CD14-positive monocyte (primary cell): ENCODE results near the gene ZG16B. TPM values are rescaled to one million over a fixed set of nuclear protein-coding genes. Genes with fewer than 3 reads are reported as not detected.

Experiments used
- DNase-seq, 3 donors: peaks; one replicate each; pipeline ENCODE4 v3.0.0-alpha.2; 2011 to 2022
- H2AFZ ChIP-seq: 2 replicates; pipeline ENCODE4 v1.6.0; 2012; ENCODE audit warnings: mild to moderate bottlenecking, low read depth, low read length, inconsistent platforms; ENCODE audit not compliant: insufficient read depth, poor library complexity, severe bottlenecking
- H3K27ac ChIP-seq, 2 donors: 1 replicate in 1 of 2; 2 replicates in 1 of 2; pipeline ENCODE4 v1.5.1; 2012 to 2013; ENCODE audit warnings: low read length in 2 of 2, control low read depth in 1 of 2, inconsistent platforms in 1 of 2, low read depth in 1 of 2, mild to moderate bottlenecking in 1 of 2
- H3K27me3 ChIP-seq, 2 donors: one replicate each; pipeline versions ENCODE4 v1.6.0 to v1.6.1; 2011 to 2013; ENCODE audit warnings: low read length in 2 of 2; ENCODE audit not compliant: control insufficient read depth in 2 of 2, insufficient read depth in 2 of 2
- H3K36me3 ChIP-seq, 2 donors: replicated peaks in 1 of 2; 1 replicate in 1 of 2; 2 replicates in 1 of 2; pipeline versions ENCODE4 v1.5.1 to v1.6.1; 2012 to 2013; ENCODE audit warnings: low read length in 2 of 2, control low read depth in 1 of 2, inconsistent platforms in 1 of 2, mild to moderate bottlenecking in 1 of 2; ENCODE audit not compliant: insufficient read depth in 2 of 2, control insufficient read depth in 1 of 2
- H3K4me1 ChIP-seq, 2 donors: 1 replicate in 1 of 2; 2 replicates in 1 of 2; pipeline versions ENCODE4 v1.5.1 to v1.6.1; 2012 to 2013; ENCODE audit warnings: low read length in 2 of 2, control low read depth in 1 of 2, inconsistent platforms in 1 of 2, mild to moderate bottlenecking in 1 of 2, moderate library complexity in 1 of 2; ENCODE audit not compliant: insufficient read depth in 2 of 2, control insufficient read depth in 1 of 2
- H3K4me2 ChIP-seq: replicated peaks from 2 replicates; pipeline ENCODE3; 2012; ENCODE audit warnings: low read length, moderate library complexity, mild to moderate bottlenecking; ENCODE audit not compliant: poor library complexity, severe bottlenecking; ENCODE audit errors: extremely low read depth
- H3K4me3 ChIP-seq, 3 experiments: fragments of 200-600 bp in 1 of 3; sonication (generic) in 1 of 3; replicated peaks in 1 of 3; 1 replicate in 2 of 3; 2 replicates in 1 of 3; pipeline ENCODE4 v1.5.1; 2011 to 2013; ENCODE audit warnings: low read length in 3 of 3, mild to moderate bottlenecking in 3 of 3, control low read depth in 2 of 3, low read depth in 2 of 3, inconsistent platforms in 1 of 3, moderate library complexity in 1 of 3
- H3K79me2 ChIP-seq: 2 replicates; pipeline ENCODE4 v1.6.0; 2012; ENCODE audit warnings: mild to moderate bottlenecking, control low read depth, inconsistent platforms, low read length, moderate library complexity; ENCODE audit not compliant: insufficient read depth
- H3K9ac ChIP-seq: 2 replicates; pipeline ENCODE4 v1.6.0; 2017; ENCODE audit warnings: low read length, mild to moderate bottlenecking; ENCODE audit not compliant: insufficient read depth, poor library complexity, severe bottlenecking
- H3K9me3 ChIP-seq, 2 donors: replicated peaks in 1 of 2; 1 replicate in 1 of 2; 2 replicates in 1 of 2; pipeline versions ENCODE4 v1.5.1 to v1.6.1; 2012 to 2013; ENCODE audit warnings: low read length in 2 of 2, control low read depth in 1 of 2; ENCODE audit not compliant: control insufficient read depth in 1 of 2, insufficient read depth in 1 of 2
- H4K20me1 ChIP-seq: 2 replicates; pipeline ENCODE4 v1.6.0; 2012; ENCODE audit warnings: mild to moderate bottlenecking, low read length, control low read depth, moderate library complexity; ENCODE audit not compliant: insufficient read depth
- H3K27ac Mint-ChIP-seq, 7 donors: one replicate each; pipeline ENCODE4 v1.8.0; 2020; ENCODE audit warnings: mild to moderate bottlenecking in 7 of 7, mixed read lengths in 7 of 7, moderate library complexity in 6 of 7, inconsistent platforms in 2 of 7
- H3K27me3 Mint-ChIP-seq, 3 donors: one replicate each; pipeline ENCODE4 v1.8.0; 2021 to 2022; ENCODE audit warnings: low read depth in 3 of 3, mild to moderate bottlenecking in 3 of 3, mixed read lengths in 3 of 3, moderate library complexity in 3 of 3, inconsistent platforms in 1 of 3
- H3K36me3 Mint-ChIP-seq, 2 donors: one replicate each; pipeline ENCODE4 v1.8.0; 2020; ENCODE audit warnings: mixed read lengths in 2 of 2, inconsistent platforms in 1 of 2, mild to moderate bottlenecking in 1 of 2
- H3K4me1 Mint-ChIP-seq: one replicate; pipeline ENCODE4 v1.8.0; 2020; ENCODE audit warnings: mild to moderate bottlenecking, mixed read lengths
- H3K4me3 Mint-ChIP-seq, 2 donors: one replicate each; pipeline ENCODE4 v1.8.0; 2020; ENCODE audit warnings: mild to moderate bottlenecking in 2 of 2, mixed read lengths in 2 of 2, moderate library complexity in 1 of 2
- H3K9me3 Mint-ChIP-seq, 7 donors: one replicate each; pipeline ENCODE4 v1.8.0; 2020 to 2022; ENCODE audit warnings: mixed read lengths in 7 of 7, mild to moderate bottlenecking in 6 of 7, moderate library complexity in 6 of 7, inconsistent platforms in 2 of 7
- WGBS: methylation state at CpG from one replicate; pipeline ENCODE4 v1.1.5; 2013; ENCODE audit warnings: missing lambda C conversion rate; ENCODE audit not compliant: insufficient coverage; 5-methylcytosine and 5-hydroxymethylcytosine counted together
- intact Hi-C, 2 donors: fragments of 100-400 bp; cut with micrococcal nuclease; formaldehyde crosslinking; loops; one replicate each; pipeline versions ENCODE4 v1.15.0 to v1.15.1; 2023
- polyA plus RNA-seq, 3 donors: library from polyadenylated mRNA; depleted of rRNA in 1 of 3; unstranded in 2 of 3; stranded (reverse) in 1 of 3; fragments of 300-500 nt in 2 of 3; fragments of >200 nt in 1 of 3; fragmentation: Illumina TruSeq in 2 of 3; gene quantifications; 1 replicate in 2 of 3; 2 replicates in 1 of 3; pipeline ENCODE4 v1.2.3, GENCODE V29; 2012 to 2021
- TF ChIP-seq, protein P1 (sequence below): fragments of 200-600 bp; IDR thresholded peaks from one replicate; pipeline ENCODE4 v1.8.0; 2022; ENCODE audit warnings: antibody characterized with exemption, mild to moderate bottlenecking

ZG16B gene
- polyA plus RNA-seq, 3 donors: 6.8 to 12.9 (median 11.0) TPM

- Histone ChIP-seq H4K20me1 (no peaks in the 10 kb centered on the region), H3K4me2 (no peak overlapping the region), H3K27ac (no peak overlapping the region), H3K9ac (no peak overlapping the region), H3K79me2 (no peaks in the 10 kb centered on the region), H3K27me3 (no peaks in the 10 kb centered on the region), H2AFZ (no peak overlapping the region), H3K9me3 (no peaks in the 10 kb centered on the region), H3K4me1 (peaks cover 13% of the 10 kb centered on the region in 2 donors), H3K4me3 (no peak overlapping the region), H3K36me3 (no peaks in the 10 kb centered on the region)
- H3K9me3 Mint-ChIP-seq: peaks cover 0 to 4% (median 0%) of the 10 kb centered on the region in 7 donors
- WGBS: 4% methylated on average over 9 of the region's 12 CpGs
- DNase-seq: peak; percentile 42 to 65 (median 45)
- H3K4me3 Mint-ChIP-seq: no peak overlapping the region
- peaks cover 14% of the 10 kb centered on the region for H3K4me1 Mint-ChIP-seq
- TF ChIP-seq, protein P1, sequence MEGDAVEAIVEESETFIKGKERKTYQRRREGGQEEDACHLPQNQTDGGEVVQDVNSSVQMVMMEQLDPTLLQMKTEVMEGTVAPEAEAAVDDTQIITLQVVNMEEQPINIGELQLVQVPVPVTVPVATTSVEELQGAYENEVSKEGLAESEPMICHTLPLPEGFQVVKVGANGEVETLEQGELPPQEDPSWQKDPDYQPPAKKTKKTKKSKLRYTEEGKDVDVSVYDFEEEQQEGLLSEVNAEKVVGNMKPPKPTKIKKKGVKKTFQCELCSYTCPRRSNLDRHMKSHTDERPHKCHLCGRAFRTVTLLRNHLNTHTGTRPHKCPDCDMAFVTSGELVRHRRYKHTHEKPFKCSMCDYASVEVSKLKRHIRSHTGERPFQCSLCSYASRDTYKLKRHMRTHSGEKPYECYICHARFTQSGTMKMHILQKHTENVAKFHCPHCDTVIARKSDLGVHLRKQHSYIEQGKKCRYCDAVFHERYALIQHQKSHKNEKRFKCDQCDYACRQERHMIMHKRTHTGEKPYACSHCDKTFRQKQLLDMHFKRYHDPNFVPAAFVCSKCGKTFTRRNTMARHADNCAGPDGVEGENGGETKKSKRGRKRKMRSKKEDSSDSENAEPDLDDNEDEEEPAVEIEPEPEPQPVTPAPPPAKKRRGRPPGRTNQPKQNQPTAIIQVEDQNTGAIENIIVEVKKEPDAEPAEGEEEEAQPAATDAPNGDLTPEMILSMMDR: peak; percentile 79
- H3K27me3 Mint-ChIP-seq: peaks cover 10 to 14% (median 12%) of the 10 kb centered on the region in 3 donors
- intact Hi-C loops: loop anchor here (1.0 to 5.0 kb wide), 4 partner anchors 29 to 88 kb away; no protein-coding TSS in a partner anchor
- H3K36me3 Mint-ChIP-seq: no peaks in the 10 kb centered on the region
- no peak overlapping the region for H3K27ac Mint-ChIP-seq
Measured at GRCh38 chr16:2838928-2839327, 8.8 kb downstream of the ZG16B start.

DNA sequence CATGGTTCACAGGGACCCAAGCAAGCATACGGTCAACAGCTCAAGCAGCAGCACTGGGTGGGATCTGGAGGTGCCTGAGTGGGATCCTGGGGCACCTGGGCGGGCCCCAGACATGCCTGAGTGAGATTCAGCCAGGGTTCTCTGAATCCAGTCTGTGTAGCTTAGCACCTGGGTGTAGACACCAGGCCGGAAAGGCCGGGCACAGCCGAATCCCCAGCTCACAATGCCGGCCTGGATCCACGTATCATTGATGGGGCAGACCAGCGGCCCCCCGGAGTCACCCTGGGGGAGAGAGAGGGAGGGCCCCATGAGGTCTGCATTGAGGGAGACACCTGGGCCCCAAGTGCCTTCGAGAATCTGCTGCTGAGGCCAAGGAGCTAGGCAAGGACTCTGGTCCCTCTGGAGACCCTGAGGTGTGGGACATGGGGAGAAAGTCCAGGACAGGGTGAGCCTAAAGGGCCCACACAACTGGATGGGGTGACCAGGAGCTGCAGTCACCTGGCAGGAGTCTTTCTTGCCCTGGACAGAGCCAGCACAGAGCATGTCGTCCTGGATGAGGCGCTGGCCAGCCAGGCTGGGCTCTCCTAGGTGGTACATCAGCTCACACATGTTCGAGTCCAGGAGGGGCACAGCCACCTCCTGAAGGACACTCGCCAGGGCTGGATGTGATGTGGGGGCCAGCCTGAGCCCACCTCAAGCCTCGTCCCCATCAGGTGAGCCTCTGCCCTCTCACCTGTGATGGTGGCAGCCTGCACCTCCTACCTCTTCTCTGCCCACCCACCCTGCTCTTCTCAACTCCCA, 9.7 kb downstream of the ZG16B start:
- H4K20me1 ChIP-seq: no peaks in the 10 kb centered on the region
- WGBS: 91% methylated on average over 14 of the region's 15 CpGs
- H3K9me3 ChIP-seq: no peaks in the 10 kb centered on the region
- H3K36me3 ChIP-seq: no peaks in the 10 kb centered on the region
- peaks cover 13% of the 10 kb centered on the region in 2 donors for H3K4me1 ChIP-seq
- H3K9ac ChIP-seq: no peak overlapping the region
- peaks cover 14% of the 10 kb centered on the region for H3K4me1 Mint-ChIP-seq
- H3K27ac Mint-ChIP-seq: no peak overlapping the region
- peaks cover 9 to 14% (median 10%) of the 10 kb centered on the region in 3 donors for H3K27me3 Mint-ChIP-seq
- H3K36me3 Mint-ChIP-seq: no peaks in the 10 kb centered on the region
- TF ChIP-seq, protein P1: no peak
- intact Hi-C loops: loop anchor here (1.0 to 5.0 kb wide), 4 partner anchors 28 to 87 kb away; no protein-coding TSS in a partner anchor
- H2AFZ ChIP-seq: no peak overlapping the region
- H3K9me3 Mint-ChIP-seq: peaks cover 0 to 4% (median 0%) of the 10 kb centered on the region in 7 donors
- no peaks in the 10 kb centered on the region for H3K27me3 ChIP-seq
- H3K4me3 ChIP-seq: no peak overlapping the region
- no peak for DNase-seq
- no peak overlapping the region for H3K27ac ChIP-seq
- no peak overlapping the region for H3K4me3 Mint-ChIP-seq
- H3K4me2 ChIP-seq: no peak overlapping the region
- H3K79me2 ChIP-seq: no peaks in the 10 kb centered on the region
